GM04503 (cell line): ENCODE data around the gene GPHA2.
"Not testable (repeated sequence)": the region's sequence is repeated elsewhere in the genome, so short reads cannot be mapped to it uniquely, and the experiment has no call there.

Experiments used
- DNase-seq: peaks from one replicate; pipeline ENCODE4 v3.0.0-alpha.2; 2012; ENCODE audit warnings: low read depth

The GPHA2 gene

GRCh38 chr11:64935359-64936081 is at the start of gene GPHA2:
Gene GPHA2 (minus strand): TSS chr11:64935893. CDS start chr11:64935460, 433 bp downstream.
- no peak for DNase-seq

- DNase-seq = not testable (repeated sequence)
These were observed 47.6 kb upstream of the GPHA2 start for GRCh38 chr11:64983339-64983738.

- DNase-seq = no peak
These were observed 41.0 kb upstream of the GPHA2 start for GRCh38 chr11:64976651-64977050.

GRCh38 chr11:64974124-64974523 is 38.4 kb upstream of the GPHA2 start:
- no peak for DNase-seq

- DNase-seq = no peak
These were observed 35.9 kb upstream of the GPHA2 start, which contains the start of gene MAJIN for GRCh38 chr11:64971421-64972233. Gene MAJIN (minus strand): TSS chr11:64972108. CDS start chr11:64959405, 12,703 bp downstream.

- no peak for DNase-seq
These were observed 35.0 kb upstream of the GPHA2 start for GRCh38 chr11:64970731-64971151.

GRCh38 chr11:64969209-64969608 is 33.5 kb upstream of the GPHA2 start:
- DNase-seq = no peak

- DNase-seq = no peak
These were observed 31.7 kb upstream of the GPHA2 start for GRCh38 chr11:64967375-64967774.

GRCh38 chr11:64963072-64963631 is 27.5 kb upstream of the GPHA2 start:
- no peak for DNase-seq

- DNase-seq = no peak
These were observed 25.0 kb upstream of the GPHA2 start for GRCh38 chr11:64960719-64961118.

- DNase-seq = no peak
These were observed 23.8 kb upstream of the GPHA2 start for GRCh38 chr11:64959498-64959897.

GRCh38 chr11:64954201-64954600 is 18.5 kb upstream of the GPHA2 start:
- DNase-seq = no peak

- no peak for DNase-seq
These were observed 15.8 kb upstream of the GPHA2 start for GRCh38 chr11:64951529-64951928.

- DNase-seq = no peak
These were observed 11.6 kb upstream of the GPHA2 start for GRCh38 chr11:64947208-64947814.

GRCh38 chr11:64936539-64936938 is 846 bp upstream of the GPHA2 start:
- no peak for DNase-seq

GRCh38 chr11:64934682-64935358 is 873 bp downstream of the GPHA2 start:
- no peak for DNase-seq

- no peak for DNase-seq
These were observed 1.6 kb downstream of the GPHA2 start for GRCh38 chr11:64933935-64934681.

GRCh38 chr11:64933213-64933934 is 2.3 kb downstream of the GPHA2 start:
- no peak for DNase-seq

- DNase-seq = no peak
These were observed 3.4 kb downstream of the GPHA2 start for GRCh38 chr11:64932324-64932723.

GRCh38 chr11:64931290-64931689 is 4.4 kb downstream of the GPHA2 start:
- no peak for DNase-seq
